ENCODE data around the gene GAST. TPM values are rescaled to one million over a fixed set of nuclear protein-coding genes. Genes with fewer than 3 reads are reported as not detected.

The GAST gene
- total and polyA plus RNA-seq, 2 of the 13 experiments (the other 11 are each of a cell fraction or from before 2014, with no cell fraction given), result 0.32 to 0.42 TPM

DNA sequence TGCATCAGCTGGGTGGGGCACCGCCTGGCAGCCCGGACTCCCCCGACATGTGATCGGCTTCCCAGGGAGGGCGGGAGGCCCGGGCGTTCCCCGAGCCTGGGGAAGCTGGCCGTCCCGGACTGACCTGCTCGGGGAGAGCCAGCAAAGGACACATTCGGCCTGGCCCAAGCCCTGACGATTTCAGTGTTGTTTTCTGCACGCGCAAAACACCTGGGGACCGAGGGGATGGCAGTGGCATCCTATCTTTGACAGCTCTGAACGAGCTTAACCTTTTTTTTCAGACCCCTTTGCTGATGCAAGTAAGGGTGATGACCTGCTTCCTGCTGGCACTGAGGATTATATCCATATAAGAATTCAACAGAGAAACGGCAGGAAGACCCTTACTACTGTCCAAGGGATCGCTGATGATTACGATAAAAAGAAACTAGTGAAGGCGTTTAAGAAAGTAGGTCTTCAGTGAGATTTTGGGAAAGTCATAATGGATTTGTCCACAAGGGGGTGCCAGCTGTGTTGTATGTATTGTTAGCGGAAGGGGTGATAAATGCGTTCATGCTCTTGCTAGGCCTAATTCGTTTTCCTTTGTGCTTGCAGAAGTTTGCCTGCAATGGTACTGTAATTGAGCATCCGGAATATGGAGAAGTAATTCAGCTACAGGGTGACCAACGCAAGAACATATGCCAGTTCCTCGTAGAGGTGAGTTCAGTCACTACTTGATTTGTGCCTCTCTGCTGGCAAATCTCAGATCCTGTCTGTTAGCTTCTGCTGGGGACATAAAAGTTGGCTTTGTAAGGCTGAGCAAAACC lies 22.4 kb upstream of the GAST start (continued):
- TF ChIP-seq REPIN1 (CRISPR knock-in tag; IDR thresholded peaks at IDR 0.05; ENCODE audit: borderline replicate concordance, low read depth) (0 out of 2 replicates have a peak, but pooled peaks have one; percentile 10), TOE1 (CRISPR knock-in tag; IDR thresholded peaks at IDR 0.05) (no peak), RELA (CRISPR knock-in tag; IDR thresholded peaks at IDR 0.05) (0 out of 2 replicates have a peak, but pooled peaks have one; percentile 46), XBP1 (CRISPR knock-in tag; IDR thresholded peaks at IDR 0.05) (peak; percentile 69; the same call in 1 of the 2 replicates), ZNF737 (CRISPR knock-in tag; IDR thresholded peaks at IDR 0.05; ENCODE audit: borderline replicate concordance) (peak; percentile 76; the same call in 1 of the 2 replicates), GATAD2A (CRISPR knock-in tag; IDR thresholded peaks at IDR 0.05) (peak; percentile 52; the same call in 1 of the 2 replicates), ZNF34 (CRISPR knock-in tag; IDR thresholded peaks at IDR 0.05; ENCODE audit: borderline replicate concordance) (peak; percentile 80; the same call in 1 of the 2 replicates), ZNF282 (IDR thresholded peaks at IDR 0.05; ENCODE audit: partially characterized antibody) (no peak), ZNF263 (CRISPR knock-in tag; IDR thresholded peaks at IDR 0.05) (0 out of 2 replicates have a peak, but pooled peaks have one; percentile 12), ZNF816 (CRISPR knock-in tag; IDR thresholded peaks at IDR 0.05; ENCODE audit: borderline replicate concordance) (peak; percentile 91; the same call in 1 of the 2 replicates), RXRB (CRISPR knock-in tag; IDR thresholded peaks at IDR 0.05; ENCODE audit: borderline replicate concordance) (peak; percentile 39; the same call in 1 of the 2 replicates), HOXA7 (CRISPR knock-in tag; IDR thresholded peaks at IDR 0.05) (no peak), ZNF530 (CRISPR knock-in tag; IDR thresholded peaks at IDR 0.05; ENCODE audit: low read depth) (no peak), ZNF10 (CRISPR knock-in tag; IDR thresholded peaks at IDR 0.05; ENCODE audit: borderline replicate concordance, low read depth) (no peak), KLF9 (CRISPR knock-in tag; IDR thresholded peaks at IDR 0.05; ENCODE audit: low read depth) (peak; percentile 78; the same call in 1 of the 2 replicates), ATF2 (CRISPR knock-in tag; IDR thresholded peaks at IDR 0.05) (peak; percentile 30; the same call in 1 of the 2 replicates)
- TF ChIP-seq, protein P1, sequence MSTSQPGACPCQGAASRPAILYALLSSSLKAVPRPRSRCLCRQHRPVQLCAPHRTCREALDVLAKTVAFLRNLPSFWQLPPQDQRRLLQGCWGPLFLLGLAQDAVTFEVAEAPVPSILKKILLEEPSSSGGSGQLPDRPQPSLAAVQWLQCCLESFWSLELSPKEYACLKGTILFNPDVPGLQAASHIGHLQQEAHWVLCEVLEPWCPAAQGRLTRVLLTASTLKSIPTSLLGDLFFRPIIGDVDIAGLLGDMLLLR (CRISPR knock-in tag; IDR thresholded peaks at IDR 0.05), result peak; percentile 93
- TF ChIP-seq, protein P2, sequence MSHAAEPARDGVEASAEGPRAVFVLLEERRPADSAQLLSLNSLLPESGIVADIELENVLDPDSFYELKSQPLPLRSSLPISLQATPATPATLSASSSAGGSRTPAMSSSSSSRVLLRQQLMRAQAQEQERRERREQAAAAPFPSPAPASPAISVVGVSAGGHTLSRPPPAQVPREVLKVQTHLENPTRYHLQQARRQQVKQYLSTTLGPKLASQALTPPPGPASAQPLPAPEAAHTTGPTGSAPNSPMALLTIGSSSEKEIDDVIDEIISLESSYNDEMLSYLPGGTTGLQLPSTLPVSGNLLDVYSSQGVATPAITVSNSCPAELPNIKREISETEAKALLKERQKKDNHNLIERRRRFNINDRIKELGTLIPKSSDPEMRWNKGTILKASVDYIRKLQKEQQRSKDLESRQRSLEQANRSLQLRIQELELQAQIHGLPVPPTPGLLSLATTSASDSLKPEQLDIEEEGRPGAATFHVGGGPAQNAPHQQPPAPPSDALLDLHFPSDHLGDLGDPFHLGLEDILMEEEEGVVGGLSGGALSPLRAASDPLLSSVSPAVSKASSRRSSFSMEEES (CRISPR knock-in tag; IDR thresholded peaks at IDR 0.05), result peak; percentile 93; the same call in 1 of the 2 replicates
- TF ChIP-seq, protein P3, sequence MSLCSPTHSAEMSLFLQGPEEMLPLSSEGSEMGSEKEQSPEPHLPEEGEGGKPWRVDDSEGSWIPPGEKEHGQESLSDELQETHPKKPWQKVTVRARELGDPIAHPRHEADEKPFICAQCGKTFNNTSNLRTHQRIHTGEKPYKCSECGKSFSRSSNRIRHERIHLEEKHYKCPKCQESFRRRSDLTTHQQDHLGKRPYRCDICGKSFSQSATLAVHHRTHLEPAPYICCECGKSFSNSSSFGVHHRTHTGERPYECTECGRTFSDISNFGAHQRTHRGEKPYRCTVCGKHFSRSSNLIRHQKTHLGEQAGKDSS (CRISPR knock-in tag; IDR thresholded peaks at IDR 0.05; ENCODE audit: borderline replicate concordance, low read depth), result no peak

Data from HepG2 (cell line).